IPS-18c (cell line): ENCODE data around the gene GPR132.

Experiments used
- H3K4me3 ChIP-seq: 2 replicates; pipeline ENCODE4 v1.7.0; 2013; ENCODE audit warnings: low read depth, mild to moderate bottlenecking, low read length, moderate library complexity; ENCODE audit not compliant: insufficient read depth
- H3K9me3 ChIP-seq: one replicate; pipeline ENCODE4 v1.6.1; 2013; ENCODE audit warnings: mild to moderate bottlenecking, low read length, moderate library complexity; ENCODE audit not compliant: control insufficient read depth, insufficient read depth

GPR132 gene

GRCh38 chr14:105093038-105093430 is 27.8 kb upstream of the GPR132 start:
- Histone ChIP-seq H3K9me3 (no peaks in the 10 kb centered on the region), H3K4me3 (peak overlapping the region; percentile 41; the same call in 1 of the 2 replicates)

GRCh38 chr14:105092171-105093037 is 27.2 kb upstream of the GPR132 start:
- H3K4me3 ChIP-seq, result peak overlapping the region; percentile 41

GRCh38 chr14:105091517-105092170 is 26.4 kb upstream of the GPR132 start:
- Histone ChIP-seq H3K4me3 (no peak overlapping the region), H3K9me3 (no peaks in the 10 kb centered on the region)

More at GRCh38 chr14:105092171-105093037, 27.2 kb upstream of the GPR132 start:
- H3K9me3 ChIP-seq, result no peaks in the 10 kb centered on the region

GRCh38 chr14:105091054-105091516 is 25.9 kb upstream of the GPR132 start:
- Histone ChIP-seq H3K9me3 (no peaks in the 10 kb centered on the region), H3K4me3 (no peak overlapping the region)

GRCh38 chr14:105090493-105091053 is 25.3 kb upstream of the GPR132 start:
- Histone ChIP-seq H3K9me3 (no peaks in the 10 kb centered on the region), H3K4me3 (no peak overlapping the region)

- no peaks in the 10 kb centered on the region for H3K9me3 ChIP-seq
- H3K4me3 ChIP-seq, result no peak overlapping the region
These were observed 24.7 kb upstream of the GPR132 start for GRCh38 chr14:105089746-105090492.

GRCh38 chr14:105088812-105089745 is 23.8 kb upstream of the GPR132 start:
- H3K9me3 ChIP-seq, result no peaks in the 10 kb centered on the region

GRCh38 chr14:105087963-105088811 is 23.0 kb upstream of the GPR132 start:
- Histone ChIP-seq H3K4me3 (peak overlapping the region; percentile 56), H3K9me3 (no peaks in the 10 kb centered on the region)

More at GRCh38 chr14:105088812-105089745, 23.8 kb upstream of the GPR132 start:
- no peak overlapping the region for H3K4me3 ChIP-seq

GRCh38 chr14:105087308-105087962 is 22.2 kb upstream of the GPR132 start:
- no peaks in the 10 kb centered on the region for H3K9me3 ChIP-seq
- H3K4me3 ChIP-seq, result peak overlapping the region; percentile 56

GRCh38 chr14:105086833-105087307 is 21.6 kb upstream of the GPR132 start:
- H3K4me3 ChIP-seq, result peak overlapping the region; percentile 56
- H3K9me3 ChIP-seq, result no peaks in the 10 kb centered on the region

GRCh38 chr14:105085766-105086165 is 20.5 kb upstream of the GPR132 start:
- Histone ChIP-seq H3K4me3 (no peak overlapping the region), H3K9me3 (no peaks in the 10 kb centered on the region)

- Histone ChIP-seq H3K9me3 (peaks cover 2% of the 10 kb centered on the region), H3K4me3 (no peak overlapping the region)
These were observed 19.7 kb upstream of the GPR132 start for GRCh38 chr14:105084741-105085571.

- H3K4me3 ChIP-seq, result no peak overlapping the region
- H3K9me3 ChIP-seq, result peaks cover 2% of the 10 kb centered on the region
These were observed 18.9 kb upstream of the GPR132 start for GRCh38 chr14:105083926-105084685.

- H3K9me3 ChIP-seq, result peaks cover 2% of the 10 kb centered on the region
- no peak overlapping the region for H3K4me3 ChIP-seq
These were observed 17.5 kb upstream of the GPR132 start for GRCh38 chr14:105082703-105083102.
